Heart right ventricle (tissue), 16 donors: ENCODE results near the gene UTP11. TPM values are rescaled to one million over a fixed set of nuclear protein-coding genes. Genes with fewer than 3 reads are reported as not detected.

ENCODE experiments used
- ATAC-seq, 8 donors: fragments of 200-7000 bp; cut with Tn5 transposase; one replicate each; pipeline ENCODE4 v1.9.1; 2020; ENCODE audit warnings: mild to moderate bottlenecking in 8 of 8, moderate library complexity in 8 of 8, moderate number of reproducible peaks in 1 of 8
- DNase-seq, 2 donors: peaks; one replicate each; pipeline ENCODE4 v3.0.0-alpha.2; 2020
- H3K27ac ChIP-seq, 10 donors: fragments of 200-600 bp; sonication (generic) in 2 of 10; one replicate each; pipeline versions ENCODE4 v1.5.0 to v1.8.0; 2020 to 2022; ENCODE audit warnings: mild to moderate bottlenecking in 3 of 10
- H3K27me3 ChIP-seq, 7 donors: fragments of 200-600 bp; one replicate each; pipeline ENCODE4 v1.8.0; 2021 to 2022; ENCODE audit warnings: mild to moderate bottlenecking in 2 of 7
- H3K36me3 ChIP-seq, 9 donors: fragments of 200-600 bp; sonication (generic) in 1 of 9; one replicate each; pipeline versions ENCODE4 v1.5.0 to v1.8.0; 2020 to 2022; ENCODE audit warnings: mild to moderate bottlenecking in 2 of 9
- H3K4me1 ChIP-seq, 9 donors: fragments of 200-600 bp; sonication (generic) in 1 of 9; one replicate each; pipeline versions ENCODE4 v1.5.0 to v1.8.0; 2020 to 2022; ENCODE audit warnings: mild to moderate bottlenecking in 4 of 9
- H3K4me3 ChIP-seq, 10 donors: fragments of 200-600 bp; sonication (generic) in 2 of 10; one replicate each; pipeline versions ENCODE4 v1.5.0 to v1.8.0; 2020 to 2022; ENCODE audit warnings: mild to moderate bottlenecking in 7 of 10, moderate library complexity in 2 of 10
- H3K9me3 ChIP-seq, 11 donors: fragments of 200-600 bp in 10 of 11; sonication (generic) in 2 of 11; one replicate each; pipeline versions ENCODE4 v1.5.0 to v1.8.0; 2013 to 2022; ENCODE audit warnings: mild to moderate bottlenecking in 2 of 11, control low read depth in 1 of 11, moderate library complexity in 1 of 11
- CTCF ChIP-seq, 9 donors: fragments of 200-600 bp; sonication (generic) in 2 of 9; IDR thresholded peaks; one replicate each; pipeline versions ENCODE4 v1.5.0 to v1.8.0; 2021 to 2022; ENCODE audit warnings: antibody characterized with exemption in 9 of 9, mild to moderate bottlenecking in 5 of 9, moderate library complexity in 1 of 9
- WGBS, 2 donors: extraction: QIAGEN DNeasy Blood & Tissue Kit; methylation state at CpG; one replicate each; pipeline ENCODE4 v1.1.7; 2013; ENCODE audit warnings: inconsistent platforms in 1 of 2; 5-methylcytosine and 5-hydroxymethylcytosine counted together
- intact Hi-C, 10 donors: fragments of 100-400 bp; cut with DNase I; formaldehyde crosslinking; loops; one replicate each; pipeline versions ENCODE4 v1.11.1 to v1.14.2; 2022
- polyA plus RNA-seq, 2 donors: library from polyadenylated mRNA; stranded (reverse); fragments of 200-250 nt; gene quantifications; one replicate each; pipeline ENCODE4 v1.2.3, GENCODE V29; 2013
- total RNA-seq, 10 donors: library from RNA; stranded (reverse); fragmentation: NEBNext Ultra II Directional in 3 of 10; extraction: Animal tissue kit (Norgen Biotek cat#: 25700) in 3 of 10; gene quantifications; one replicate each; pipeline versions ENCODE4 v1.2.1 to v1.2.4, GENCODE V29; 2021 to 2023
- donor health status: Arrhythmogenic right ventricular cardiomyopathy.
- donor health status: ischemic (EF 13 %, LVEDD 7.1; RV severe dilation, severe dysfunction).
- donor health status: healthy with polysubstance abuse.
- donor health status: DM: no; HTN: yes; CAD: no.
- donor health status: DM: no; HTN: no; CAD: no.
- donor health status: ischemic (EF 25% LVEDD 6.9; RV normal size, moderate dysfunction).
- donor health status: ischemic (EF 25% LVEDD 5.7; RV mildly dilated, moderate dysfunction).
- donor health status: healthy.
- donor health status: DM: yes; HTN: yes; CAD: no.
- donor health status: Ischemic cardiomyopathy.
- donor health status: ischemic (EF 35%, LVEDD 5.7; RV mildly dilated, moderate dysfunction).
- donor health status: nonischemic (EF 11% LVEDD 7.7; RV severe dilation, severe dysfunction).
- donor health status: DM: yes; HTN: yes; CAD: no.
- donor health status: PGD.
- donor health status: ischemic (EF 29% LVEDD 5.4; RV normal size, mild dysfunction).
- donor health status: nonischemic (EF 23%, LVEDD 6.1; RV moderate dilation, normal function).

The UTP11 gene
- total and polyA plus RNA-seq, 12 donors: 22.9 to 59.8 (median 35.8) TPM

- no peak for TF ChIP-seq CTCF (IDR thresholded peaks at IDR 0.05)
- 90 to 91% methylated on average over 6 of the region's 6 CpGs for WGBS, 2 donors
- Histone ChIP-seq H3K27ac (no peak overlapping the region), H3K27me3 (no peaks in the 10 kb centered on the region), H3K4me1 (peaks cover 11 to 34% (median 20%) of the 10 kb centered on the region in 9 donors), H3K36me3 (peaks cover 0 to 64% (median 49%) of the 10 kb centered on the region in 9 donors), H3K4me3 (no peak overlapping the region), H3K9me3 (no peaks in the 10 kb centered on the region)
- no peak for ATAC-seq
- intact Hi-C loops: loop anchor here in 7 of 10 donors (5.0 to 10.0 kb wide), 2 partner anchors 809 to 812 kb away; no protein-coding TSS in a partner anchor
- no peak for DNase-seq
These were observed 13.1 kb downstream of the UTP11 start for GRCh38 chr1:38025664-38026063.

- Histone ChIP-seq H3K9me3 (no peaks in the 10 kb centered on the region), H3K36me3 (peaks cover 0 to 53% (median 39%) of the 10 kb centered on the region in 9 donors), H3K27ac (no peak overlapping the region), H3K4me3 (no peak overlapping the region), H3K27me3 (no peaks in the 10 kb centered on the region), H3K4me1 (peaks cover 11 to 42% (median 26%) of the 10 kb centered on the region in 9 donors)
- intact Hi-C loops: loop anchor here in 7 of 10 donors (5.0 to 10.0 kb wide), 2 partner anchors 808 to 811 kb away; no protein-coding TSS in a partner anchor
- TF ChIP-seq CTCF (IDR thresholded peaks at IDR 0.05): peak; percentile 18 to 66 (median 55)
- peak in 1 of 2 donors; percentile 35 for DNase-seq
- WGBS, 2 donors: 77 to 81% methylated on average over 8 of the region's 8 CpGs
- ATAC-seq: peak in 1 of 8 donors; percentile 17
These were observed 14.2 kb downstream of the UTP11 start for GRCh38 chr1:38026592-38027200.

GRCh38 chr1:38027201-38028104, 14.9 kb downstream of the UTP11 start:
- H3K4me1 ChIP-seq: peaks cover 11 to 42% (median 26%) of the 10 kb centered on the region in 9 donors
- H3K4me3 ChIP-seq: no peak overlapping the region
- ATAC-seq: no peak
- no peaks in the 10 kb centered on the region for H3K9me3 ChIP-seq
- no peaks in the 10 kb centered on the region for H3K27me3 ChIP-seq
- H3K36me3 ChIP-seq: peaks cover 0 to 46% (median 31%) of the 10 kb centered on the region in 9 donors
- TF ChIP-seq CTCF (IDR thresholded peaks at IDR 0.05): no peak
- H3K27ac ChIP-seq: no peak overlapping the region
- 86 to 88% methylated on average over 19 of the region's 19 CpGs for WGBS, 2 donors
- intact Hi-C loops: loop anchor here in 7 of 10 donors (5.0 to 10.0 kb wide), 2 partner anchors 807 to 810 kb away; no protein-coding TSS in a partner anchor
- no peak for DNase-seq

- TF ChIP-seq CTCF (IDR thresholded peaks at IDR 0.05): no peak
- peak in 1 of 8 donors; percentile 8 for ATAC-seq
- WGBS, 2 donors: 81 to 85% methylated on average over 3 of the region's 3 CpGs
- no peak overlapping the region for H3K27ac ChIP-seq
- H3K4me1 ChIP-seq: peaks cover 11 to 42% (median 26%) of the 10 kb centered on the region in 9 donors
- intact Hi-C loops: loop anchor here in 7 of 10 donors (5.0 to 10.0 kb wide), 2 partner anchors 807 to 809 kb away; no protein-coding TSS in a partner anchor
- no peak overlapping the region for H3K4me3 ChIP-seq
- H3K36me3 ChIP-seq: peaks cover 0 to 39% (median 25%) of the 10 kb centered on the region in 9 donors
- H3K9me3 ChIP-seq: no peaks in the 10 kb centered on the region
- H3K27me3 ChIP-seq: no peaks in the 10 kb centered on the region
- no peak for DNase-seq
These were observed 15.6 kb downstream of the UTP11 start for GRCh38 chr1:38028105-38028591.
